ENCODE measurements around the gene RPRML.

DNA sequence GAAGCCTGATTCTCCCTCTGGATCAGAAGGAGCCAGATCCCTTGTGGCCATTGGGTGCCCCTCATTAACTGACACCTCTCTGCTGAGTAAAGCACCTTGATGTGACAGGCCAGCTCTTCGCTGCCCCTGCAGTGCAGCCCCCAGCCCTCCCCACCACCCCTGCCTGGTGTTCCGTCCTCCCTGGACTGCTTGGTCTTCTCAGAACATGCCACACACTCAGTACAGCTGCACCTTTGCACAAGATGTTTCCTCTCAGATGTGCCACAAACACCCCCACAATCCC lies 35.9 kb downstream of the RPRML start:
- TF ChIP-seq, protein P1, sequence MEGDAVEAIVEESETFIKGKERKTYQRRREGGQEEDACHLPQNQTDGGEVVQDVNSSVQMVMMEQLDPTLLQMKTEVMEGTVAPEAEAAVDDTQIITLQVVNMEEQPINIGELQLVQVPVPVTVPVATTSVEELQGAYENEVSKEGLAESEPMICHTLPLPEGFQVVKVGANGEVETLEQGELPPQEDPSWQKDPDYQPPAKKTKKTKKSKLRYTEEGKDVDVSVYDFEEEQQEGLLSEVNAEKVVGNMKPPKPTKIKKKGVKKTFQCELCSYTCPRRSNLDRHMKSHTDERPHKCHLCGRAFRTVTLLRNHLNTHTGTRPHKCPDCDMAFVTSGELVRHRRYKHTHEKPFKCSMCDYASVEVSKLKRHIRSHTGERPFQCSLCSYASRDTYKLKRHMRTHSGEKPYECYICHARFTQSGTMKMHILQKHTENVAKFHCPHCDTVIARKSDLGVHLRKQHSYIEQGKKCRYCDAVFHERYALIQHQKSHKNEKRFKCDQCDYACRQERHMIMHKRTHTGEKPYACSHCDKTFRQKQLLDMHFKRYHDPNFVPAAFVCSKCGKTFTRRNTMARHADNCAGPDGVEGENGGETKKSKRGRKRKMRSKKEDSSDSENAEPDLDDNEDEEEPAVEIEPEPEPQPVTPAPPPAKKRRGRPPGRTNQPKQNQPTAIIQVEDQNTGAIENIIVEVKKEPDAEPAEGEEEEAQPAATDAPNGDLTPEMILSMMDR (IDR thresholded peaks at IDR 0.05; ENCODE audit: borderline replicate concordance, extremely low read depth, low read length, poor library complexity, severe bottlenecking): no peak
- TF ChIP-seq EZH2 (IDR thresholded peaks at IDR 0.05; ENCODE audit: borderline replicate concordance, low read depth, low read length, severe bottlenecking): no peak

Data from DND-41 (cell line).